Activated CD4-positive, alpha-beta memory T cell treated with anti-CD3 and anti-CD28 coated beads for 36 hours (primary cell): ENCODE results near the gene ITGA11. TPM values are rescaled to one million over a fixed set of nuclear protein-coding genes. Genes with fewer than 3 reads are reported as not detected.
A peak's percentile ranks its signal among the peaks of the same experiment; 100 is the strongest.

ENCODE experiments used
- CTCF ChIA-PET: fragments of 350-600 bp; sonication (Branson Sonifier 250); formaldehyde crosslinking; loops from one replicate; lab custom pipeline; 2021; ENCODE audit warnings: antibody characterized with exemption, inconsistent platforms; lab: Charles Lee
- POLR2A ChIA-PET: fragments of 350-600 bp; sonication (Branson Sonifier 250); formaldehyde crosslinking; loops from one replicate; lab custom pipeline; 2021; ENCODE audit warnings: antibody characterized with exemption; lab: Charles Lee
- DNase-seq: peaks from one replicate; pipeline ENCODE4 v3.0.0-alpha.2; 2020
- H3K27ac Mint-ChIP-seq: one replicate; pipeline ENCODE4 v1.8.0; 2021; ENCODE audit warnings: mixed read lengths
- H3K27me3 Mint-ChIP-seq: one replicate; pipeline ENCODE4 v1.8.0; 2021; ENCODE audit warnings: mixed read lengths
- H3K36me3 Mint-ChIP-seq: one replicate; pipeline ENCODE4 v1.8.0; 2021; ENCODE audit warnings: mixed read lengths
- H3K4me1 Mint-ChIP-seq: one replicate; pipeline ENCODE4 v1.8.0; 2021; ENCODE audit warnings: low read depth, mixed read lengths
- H3K4me3 Mint-ChIP-seq: one replicate; pipeline ENCODE4 v1.8.0; 2021; ENCODE audit warnings: mild to moderate bottlenecking, mixed read lengths
- H3K9me3 Mint-ChIP-seq: one replicate; pipeline ENCODE4 v1.8.0; 2021; ENCODE audit warnings: mixed read lengths
- intact Hi-C: fragments of 100-400 bp; cut with micrococcal nuclease; formaldehyde crosslinking; loops from one replicate; pipeline ENCODE4 v1.15.1; 2023
- total RNA-seq, 2 experiments: library from RNA; stranded (reverse); gene quantifications; one replicate each; pipeline ENCODE4 v1.2.3, GENCODE V29; 2021

ITGA11 gene
- total RNA-seq, 2 experiments from 2014 or later: 0.56 to 0.59 TPM

DNA sequence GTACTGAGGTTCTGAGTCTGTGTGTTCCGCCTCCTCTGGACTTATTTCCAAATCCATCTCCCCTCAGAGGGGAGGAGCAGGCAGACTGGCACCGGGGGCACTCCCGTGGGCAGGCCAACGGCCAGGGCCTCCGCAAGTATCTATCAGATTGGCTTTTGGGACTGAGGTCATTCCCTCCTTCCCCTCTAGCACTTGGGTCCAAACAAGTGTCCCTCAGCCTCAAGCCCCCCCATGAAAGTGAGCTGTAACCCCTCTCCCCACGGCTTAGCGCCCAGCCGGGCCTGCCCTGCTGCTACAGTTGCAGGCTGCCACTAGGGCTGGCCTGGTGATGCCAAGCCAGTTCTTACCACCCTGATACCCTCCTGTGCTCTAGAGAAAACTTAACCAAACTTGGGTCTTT lies 17.4 kb downstream of the ITGA11 start:
- Mint-ChIP-seq H3K9me3 (no peaks in the 10 kb centered on the region), H3K36me3 (no peaks in the 10 kb centered on the region), H3K4me1 (no peaks in the 10 kb centered on the region), H3K4me3 (no peak overlapping the region), H3K27me3 (no peaks in the 10 kb centered on the region), H3K27ac (no peak overlapping the region)
- no peak for DNase-seq
- intact Hi-C loops: no loop called here
- ChIA-PET CTCF (no interaction called here), POLR2A (no interaction called here)

DNA sequence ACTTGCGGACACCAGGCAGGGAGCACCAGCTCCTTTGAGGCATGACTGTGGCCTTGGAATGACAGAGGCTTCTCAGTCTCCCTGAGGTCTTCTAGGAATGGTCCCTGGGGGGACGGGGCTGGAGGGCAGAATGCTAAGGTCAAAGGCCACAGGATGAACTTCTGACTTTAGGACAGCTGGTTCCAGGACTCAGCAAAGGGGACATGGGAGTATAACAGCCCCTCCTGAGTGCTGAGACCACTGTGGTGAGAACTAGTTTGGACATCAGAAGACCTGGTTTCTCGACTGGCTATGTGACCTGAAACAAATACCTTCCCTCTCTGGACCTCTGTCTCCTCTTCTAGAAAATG lies 17.8 kb downstream of the ITGA11 start:
- DNase-seq: no peak
- intact Hi-C loops: no loop called here
- Mint-ChIP-seq H3K9me3 (no peaks in the 10 kb centered on the region), H3K36me3 (no peaks in the 10 kb centered on the region), H3K27me3 (no peaks in the 10 kb centered on the region), H3K4me1 (no peaks in the 10 kb centered on the region), H3K4me3 (no peak overlapping the region), H3K27ac (no peak overlapping the region)
- ChIA-PET CTCF (no interaction called here), POLR2A (no interaction called here)

DNA sequence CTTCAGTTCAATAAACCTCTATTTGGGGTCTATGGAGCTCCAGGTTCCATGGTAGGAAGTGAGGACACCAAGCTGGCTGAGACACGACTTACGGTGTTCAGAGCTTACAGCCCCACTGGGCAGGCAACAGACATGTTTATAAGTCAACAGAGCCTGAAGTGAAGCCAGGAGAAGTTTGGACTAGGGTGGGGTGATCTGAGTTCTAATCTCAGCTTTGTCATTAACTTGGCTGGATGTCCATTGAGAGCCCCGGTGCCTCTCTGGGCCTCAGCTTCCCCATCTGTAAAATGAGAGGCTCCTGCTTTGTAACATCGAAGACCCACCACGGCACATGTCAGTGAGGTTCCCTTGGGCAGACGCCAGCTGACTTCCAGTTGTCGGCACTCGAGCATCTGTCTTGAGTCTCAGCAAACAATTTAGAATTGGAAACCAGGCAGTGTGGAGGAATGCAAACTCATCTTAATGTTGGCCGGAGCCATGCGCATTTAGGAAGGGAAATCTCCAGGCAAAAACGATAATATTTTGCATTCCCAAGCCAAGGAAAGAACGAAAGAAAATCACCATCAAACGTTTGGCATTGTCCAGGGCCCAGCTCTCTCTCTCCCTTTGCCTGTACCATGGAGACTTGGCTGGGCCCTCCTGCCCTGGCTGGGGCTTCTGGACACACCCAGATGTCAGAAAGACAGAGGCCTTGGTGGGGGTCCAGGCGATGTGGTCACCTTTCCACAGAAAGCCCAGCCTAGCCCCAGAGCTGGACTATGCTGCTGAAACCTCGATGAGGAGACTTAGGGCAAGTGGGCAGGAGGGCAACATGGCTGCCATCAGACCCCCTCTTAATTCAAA lies 18.4 kb downstream of the ITGA11 start:
- ChIA-PET CTCF (no interaction called here), POLR2A (no interaction called here)
- DNase-seq: no peak
- intact Hi-C loops: no loop called here
- Mint-ChIP-seq H3K4me3 (no peak overlapping the region), H3K27ac (no peak overlapping the region), H3K9me3 (no peaks in the 10 kb centered on the region), H3K36me3 (no peaks in the 10 kb centered on the region), H3K27me3 (no peaks in the 10 kb centered on the region), H3K4me1 (no peaks in the 10 kb centered on the region)

DNA sequence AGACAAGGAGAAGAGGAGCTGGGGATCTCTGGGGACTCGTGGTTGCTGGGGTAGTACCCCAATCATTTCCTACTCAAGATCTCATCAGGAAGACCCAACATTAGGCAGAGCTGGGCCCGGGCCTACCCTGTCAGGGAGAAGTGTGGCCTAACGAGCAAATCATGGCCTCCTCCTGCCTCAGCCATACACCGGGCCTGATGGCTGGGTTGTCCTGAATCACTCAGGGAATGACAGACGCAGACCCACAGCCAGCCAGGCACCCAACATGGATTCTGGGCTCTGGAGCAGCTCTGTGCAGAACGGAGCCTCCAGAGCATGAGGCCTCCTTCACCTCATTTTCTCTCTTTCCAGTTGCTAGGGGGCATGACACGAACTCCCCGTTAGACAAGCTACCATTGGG lies 19.7 kb downstream of the ITGA11 start:
- ChIA-PET POLR2A (no interaction called here), CTCF (no interaction called here)
- no peaks in the 10 kb centered on the region for H3K4me1 Mint-ChIP-seq
- no peak for DNase-seq
- intact Hi-C loops: no loop called here
- H3K36me3 Mint-ChIP-seq: no peaks in the 10 kb centered on the region
- H3K9me3 Mint-ChIP-seq: no peaks in the 10 kb centered on the region
- no peak overlapping the region for H3K4me3 Mint-ChIP-seq
- no peaks in the 10 kb centered on the region for H3K27me3 Mint-ChIP-seq
- no peak overlapping the region for H3K27ac Mint-ChIP-seq

DNA sequence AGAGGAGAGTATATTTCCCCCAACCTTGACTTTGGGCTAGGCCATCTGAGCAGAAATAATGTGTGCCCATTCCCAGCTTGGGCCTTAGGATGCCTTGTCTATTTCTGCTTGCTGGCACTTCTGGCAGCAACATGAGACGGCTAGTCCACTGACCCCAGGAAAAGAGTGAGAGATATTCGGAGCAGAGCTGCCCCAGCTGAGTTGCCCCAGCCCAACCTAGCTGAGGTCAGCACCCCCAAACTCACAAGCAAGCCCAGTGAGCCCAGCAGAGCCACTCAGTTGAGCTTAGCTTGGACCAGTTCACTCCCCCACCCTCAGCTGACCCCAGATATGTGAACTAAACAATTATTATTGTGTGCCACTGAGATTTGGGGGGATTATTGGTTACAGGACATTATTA lies 20.2 kb downstream of the ITGA11 start:
- ChIA-PET POLR2A (no interaction called here), CTCF (no interaction called here)
- DNase-seq: no peak
- no peaks in the 10 kb centered on the region for H3K27me3 Mint-ChIP-seq
- no peak overlapping the region for H3K27ac Mint-ChIP-seq
- intact Hi-C loops: no loop called here
- no peaks in the 10 kb centered on the region for H3K9me3 Mint-ChIP-seq
- no peak overlapping the region for H3K4me3 Mint-ChIP-seq
- no peaks in the 10 kb centered on the region for H3K4me1 Mint-ChIP-seq
- H3K36me3 Mint-ChIP-seq: no peaks in the 10 kb centered on the region

DNA sequence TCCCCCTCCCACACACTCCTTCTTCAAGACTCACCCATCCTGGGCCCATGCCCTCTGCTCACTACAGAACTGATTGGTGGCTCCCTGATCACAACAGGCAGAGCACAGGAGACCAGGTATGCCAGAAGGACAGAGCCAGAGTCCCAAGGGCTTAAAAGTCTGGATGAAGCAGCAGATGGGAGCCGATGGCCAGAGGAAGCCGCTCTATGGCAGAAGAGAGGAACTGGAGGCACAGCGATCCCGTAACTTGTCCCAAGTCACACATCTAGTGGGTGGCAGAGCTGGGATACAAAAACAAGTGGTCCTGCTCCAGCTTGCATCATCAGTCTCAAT lies 20.7 kb downstream of the ITGA11 start:
- Mint-ChIP-seq H3K36me3 (no peaks in the 10 kb centered on the region), H3K27ac (no peak overlapping the region), H3K9me3 (no peaks in the 10 kb centered on the region), H3K4me1 (no peaks in the 10 kb centered on the region), H3K4me3 (no peak overlapping the region), H3K27me3 (no peaks in the 10 kb centered on the region)
- intact Hi-C loops: no loop called here
- ChIA-PET CTCF (no interaction called here), POLR2A (no interaction called here)
- DNase-seq: no peak

DNA sequence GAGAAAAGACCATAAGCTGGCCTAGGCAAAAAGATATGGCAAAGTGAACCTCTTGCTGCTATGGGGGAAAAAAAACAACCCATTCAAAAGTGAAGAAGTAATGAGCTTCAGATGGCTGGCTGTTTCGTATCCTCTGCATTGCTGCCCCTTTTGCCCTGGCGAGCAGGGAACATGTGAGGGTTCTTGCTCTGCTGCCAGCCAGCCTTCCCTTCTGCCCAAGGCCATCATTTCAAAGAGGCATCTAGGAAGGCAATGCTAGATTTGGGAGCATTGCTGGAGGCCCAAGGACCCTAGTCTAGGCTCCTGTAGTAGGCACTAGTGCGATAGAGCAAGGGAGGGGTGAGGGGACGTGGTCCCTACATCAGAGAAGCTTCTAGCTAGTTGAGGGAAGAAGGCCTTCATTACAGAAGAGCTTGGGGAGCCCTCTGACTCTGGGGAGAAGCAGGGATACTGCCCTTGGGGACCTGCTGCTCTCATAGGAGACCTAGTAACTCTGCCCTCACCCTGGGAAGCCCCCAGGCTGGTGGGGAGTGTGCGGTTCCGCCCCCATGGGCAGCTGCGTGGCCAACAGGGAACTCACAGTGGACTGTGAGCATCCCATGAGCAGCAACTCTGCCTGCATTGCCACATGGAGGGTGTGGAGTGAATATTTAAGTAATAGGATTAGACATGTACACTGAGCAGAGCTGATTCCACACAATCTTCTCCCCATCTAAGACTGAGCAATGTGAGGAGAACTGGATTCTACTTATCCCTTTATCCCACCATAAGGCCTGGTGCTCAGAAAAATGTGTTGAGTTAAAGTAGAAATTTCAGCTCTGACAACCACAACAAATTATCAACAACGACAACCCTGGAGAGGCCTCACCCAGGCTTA lies 21.3 kb downstream of the ITGA11 start:
- Mint-ChIP-seq H3K4me3 (no peak overlapping the region), H3K9me3 (no peaks in the 10 kb centered on the region), H3K27ac (no peak overlapping the region), H3K4me1 (no peaks in the 10 kb centered on the region), H3K36me3 (no peaks in the 10 kb centered on the region), H3K27me3 (no peaks in the 10 kb centered on the region)
- intact Hi-C loops: no loop called here
- ChIA-PET CTCF (no interaction called here), POLR2A (no interaction called here)
- no peak for DNase-seq

DNA sequence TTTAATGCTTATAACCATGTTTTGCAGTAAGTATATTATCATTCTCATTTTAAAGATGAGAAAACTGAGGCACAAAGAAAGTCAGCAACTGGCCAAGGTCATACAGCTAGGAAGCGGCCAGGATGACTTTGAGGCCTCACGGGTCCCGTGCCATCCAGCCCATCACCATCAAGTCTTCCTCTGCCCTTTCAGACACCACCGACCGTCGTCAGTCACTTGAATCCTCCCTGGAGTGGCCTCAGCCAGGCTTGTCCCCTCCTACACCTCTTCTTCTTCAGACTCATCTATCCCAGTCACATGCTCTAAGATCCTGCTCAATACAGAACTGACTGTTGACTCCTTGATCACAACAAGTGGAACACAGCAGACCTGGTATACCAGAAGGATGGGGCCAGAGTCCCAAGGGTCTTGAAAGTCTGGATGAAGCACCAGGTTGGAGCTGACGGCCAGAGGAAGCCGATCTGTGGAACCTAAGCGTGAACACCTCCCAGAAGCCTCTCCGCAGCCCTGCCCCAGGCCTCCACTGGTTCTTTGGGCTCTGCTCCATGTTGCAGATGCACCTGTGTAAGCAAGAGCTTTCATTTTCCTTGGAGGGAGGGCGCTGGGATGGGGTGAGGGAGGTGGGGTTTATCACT lies 22.1 kb downstream of the ITGA11 start:
- no peaks in the 10 kb centered on the region for H3K4me1 Mint-ChIP-seq
- H3K9me3 Mint-ChIP-seq: no peaks in the 10 kb centered on the region
- H3K27me3 Mint-ChIP-seq: no peaks in the 10 kb centered on the region
- no peak overlapping the region for H3K27ac Mint-ChIP-seq
- intact Hi-C loops: no loop called here
- ChIA-PET POLR2A (no interaction called here), CTCF (no interaction called here)
- no peaks in the 10 kb centered on the region for H3K36me3 Mint-ChIP-seq
- no peak overlapping the region for H3K4me3 Mint-ChIP-seq
- DNase-seq: no peak

DNA sequence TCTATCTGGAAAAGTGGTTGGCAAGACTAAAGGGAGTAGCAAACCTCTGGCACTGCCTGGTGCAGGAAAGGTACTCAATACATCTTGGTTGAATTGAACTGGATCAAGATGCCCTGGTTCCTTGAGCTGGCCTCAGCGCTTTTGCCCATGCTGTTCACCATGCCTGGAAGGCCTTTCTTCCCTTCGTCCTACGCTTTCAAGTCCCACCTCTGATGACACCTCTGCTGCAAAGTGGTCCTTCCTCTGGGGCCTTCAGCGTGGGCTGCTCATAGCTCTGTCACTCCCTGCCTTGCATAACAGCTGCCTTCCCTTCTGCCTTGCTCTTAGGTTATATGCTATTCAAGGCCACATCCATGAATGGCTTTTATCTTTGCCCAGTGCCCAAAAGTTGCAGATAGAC lies 23.0 kb downstream of the ITGA11 start:
- Mint-ChIP-seq H3K9me3 (no peaks in the 10 kb centered on the region), H3K4me1 (no peaks in the 10 kb centered on the region), H3K4me3 (no peak overlapping the region), H3K27ac (no peak overlapping the region), H3K36me3 (no peaks in the 10 kb centered on the region), H3K27me3 (no peaks in the 10 kb centered on the region)
- POLR2A ChIA-PET: no interaction called here
- CTCF ChIA-PET: no interaction called here
- no peak for DNase-seq
- intact Hi-C loops: no loop called here

DNA sequence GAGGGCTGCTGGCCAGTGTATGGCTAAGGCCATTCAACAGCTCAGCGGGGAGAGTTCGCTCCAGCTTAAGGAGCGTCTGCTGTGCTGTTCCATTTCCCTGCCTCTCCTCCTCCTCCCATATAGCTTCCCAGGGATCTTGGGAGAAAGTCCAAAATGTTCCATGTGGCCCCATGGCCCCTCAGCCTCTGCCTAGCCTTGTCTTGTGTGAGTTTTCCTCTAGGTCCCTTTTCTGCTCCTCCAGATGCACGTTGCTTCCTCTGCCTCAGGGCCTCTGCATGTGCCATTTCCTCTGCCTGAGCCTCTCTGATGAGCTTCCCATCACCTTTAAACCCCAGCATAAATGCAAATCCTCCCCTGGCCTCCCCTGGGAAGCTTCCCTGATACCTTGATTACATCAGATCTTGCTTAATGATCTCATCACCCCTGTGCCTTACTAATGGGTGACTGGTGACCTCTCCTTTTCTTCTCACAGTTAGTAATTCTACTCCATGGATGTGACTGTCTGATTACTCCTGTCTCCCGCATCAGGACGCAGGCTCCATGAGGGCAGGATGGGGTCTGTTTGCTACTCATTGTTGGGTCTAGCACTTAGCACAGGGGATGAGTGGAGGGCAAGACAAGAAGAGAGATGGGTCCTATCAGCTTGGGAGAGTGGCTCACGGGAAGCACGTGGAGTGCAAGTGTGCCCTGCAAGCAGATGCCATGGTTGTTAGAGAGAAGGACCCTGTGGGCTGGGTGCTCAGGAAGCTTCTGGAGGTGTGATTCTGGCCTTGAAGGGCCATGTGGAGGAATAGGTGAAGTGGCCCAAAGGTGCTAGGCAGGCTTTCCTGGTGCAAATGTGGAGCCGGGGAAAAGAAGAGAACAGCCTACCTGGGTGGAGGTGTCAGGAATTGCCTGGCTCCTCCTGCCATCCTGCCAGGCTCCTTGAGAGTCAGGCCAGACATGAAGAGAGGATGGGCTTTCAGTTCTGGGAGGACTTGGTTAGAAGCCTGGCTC lies 23.8 kb downstream of the ITGA11 start:
- no peaks in the 10 kb centered on the region for H3K4me1 Mint-ChIP-seq
- H3K4me3 Mint-ChIP-seq: no peak overlapping the region
- no peaks in the 10 kb centered on the region for H3K27me3 Mint-ChIP-seq
- DNase-seq: peak; percentile 1
- POLR2A ChIA-PET: no interaction called here
- no peaks in the 10 kb centered on the region for H3K36me3 Mint-ChIP-seq
- CTCF ChIA-PET: no interaction called here
- no peak overlapping the region for H3K27ac Mint-ChIP-seq
- H3K9me3 Mint-ChIP-seq: peaks cover 4% of the 10 kb centered on the region
- intact Hi-C loops: no loop called here

DNA sequence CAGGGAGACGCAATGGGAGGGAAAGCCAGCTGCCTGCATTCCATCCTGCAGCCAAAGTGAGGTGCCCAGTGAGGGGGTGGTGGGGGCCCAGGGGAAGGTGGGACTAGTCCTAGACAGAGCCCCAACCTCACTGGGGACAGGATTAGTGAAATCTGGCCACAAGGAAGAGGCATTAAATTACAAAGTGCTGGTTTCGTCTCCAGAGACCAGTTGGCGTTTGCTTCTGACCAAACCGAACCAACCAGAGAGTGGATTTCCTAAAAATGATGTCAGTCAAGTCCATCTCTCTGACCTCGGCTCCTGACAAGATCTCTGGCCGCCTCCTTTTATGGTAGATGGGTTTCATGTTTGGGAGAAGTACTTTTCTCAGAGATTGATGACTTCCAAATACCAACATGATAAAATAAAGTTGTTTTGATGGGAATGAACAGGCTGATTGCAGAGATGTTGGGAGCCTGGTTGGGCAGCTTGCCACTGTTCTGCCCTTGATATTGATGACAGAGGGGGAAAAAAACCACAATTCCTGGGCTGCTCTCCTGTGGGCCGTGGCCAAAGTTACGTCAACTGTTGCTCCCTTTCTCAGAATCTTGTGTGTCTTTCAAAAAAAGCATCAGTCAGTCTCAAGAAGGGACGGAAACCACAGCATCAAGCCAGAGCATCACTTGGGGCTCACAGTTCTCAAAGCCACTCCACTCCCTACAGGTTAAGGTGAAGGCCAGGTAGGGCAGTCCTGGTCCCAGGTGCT lies 24.6 kb downstream of the ITGA11 start:
- no peak for DNase-seq
- intact Hi-C loops: no loop called here
- peaks cover 11% of the 10 kb centered on the region for H3K9me3 Mint-ChIP-seq
- no peak overlapping the region for H3K27ac Mint-ChIP-seq
- H3K36me3 Mint-ChIP-seq: no peaks in the 10 kb centered on the region
- no peaks in the 10 kb centered on the region for H3K4me1 Mint-ChIP-seq
- CTCF ChIA-PET: no interaction called here
- H3K27me3 Mint-ChIP-seq: no peaks in the 10 kb centered on the region
- POLR2A ChIA-PET: no interaction called here
- no peak overlapping the region for H3K4me3 Mint-ChIP-seq
